Measurements from ENCODE around the gene TTN. TPM values are rescaled to one million over a fixed set of nuclear protein-coding genes. Genes with fewer than 3 reads are reported as not detected.
A peak's percentile ranks its signal among the peaks of the same experiment; 100 is the strongest.

TTN gene
- total and polyA plus RNA-seq, 4 donors: 0.53 to 47.4 (median 19.7) TPM

DNA sequence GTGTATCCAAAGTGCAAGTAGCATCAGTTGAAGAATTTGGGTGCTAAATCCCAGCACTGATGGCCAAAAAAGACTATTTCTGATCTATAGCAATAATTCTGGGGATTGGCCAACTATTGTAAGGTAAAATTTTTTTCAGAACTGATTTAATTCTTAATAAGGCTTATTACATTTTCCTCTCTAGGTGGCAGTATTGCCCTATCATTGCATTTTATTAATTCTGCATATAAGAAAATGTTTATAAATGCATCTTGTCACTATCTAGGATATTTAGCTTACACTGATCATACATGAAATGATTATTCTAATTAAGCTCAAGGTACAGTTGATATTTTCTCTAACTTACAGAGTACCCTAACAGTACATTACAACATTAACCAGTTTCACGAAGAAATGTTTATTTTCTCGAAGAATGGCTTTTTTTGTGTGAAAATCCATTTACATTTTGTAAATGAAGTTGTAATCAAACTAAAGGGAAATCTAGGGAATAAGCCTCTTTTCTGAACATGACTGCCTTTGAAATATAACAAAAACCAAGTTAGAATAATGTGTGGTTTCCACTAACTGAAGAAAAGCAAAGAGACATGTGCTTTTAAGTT is 11.0 kb downstream of the TTN start:
- H3K36me3 ChIP-seq (ENCODE audit: control insufficient read depth in 4 of 4, insufficient read depth in 4 of 4, low read length in 4 of 4): peaks cover 0 to 10% (median 0%) of the 10 kb centered on the region in 4 donors
- no peaks in the 10 kb centered on the region for H3K27me3 ChIP-seq (ENCODE audit: control insufficient read depth in 3 of 3, insufficient read depth in 3 of 3, low read length in 2 of 3)
- peak in 2 of 3 donors; percentile 59 to 74 for DNase-seq
- H3K4me1 ChIP-seq (ENCODE audit: control insufficient read depth in 5 of 5, insufficient read depth in 5 of 5, low read length in 5 of 5): no peaks in the 10 kb centered on the region
- TF ChIP-seq, protein P1, sequence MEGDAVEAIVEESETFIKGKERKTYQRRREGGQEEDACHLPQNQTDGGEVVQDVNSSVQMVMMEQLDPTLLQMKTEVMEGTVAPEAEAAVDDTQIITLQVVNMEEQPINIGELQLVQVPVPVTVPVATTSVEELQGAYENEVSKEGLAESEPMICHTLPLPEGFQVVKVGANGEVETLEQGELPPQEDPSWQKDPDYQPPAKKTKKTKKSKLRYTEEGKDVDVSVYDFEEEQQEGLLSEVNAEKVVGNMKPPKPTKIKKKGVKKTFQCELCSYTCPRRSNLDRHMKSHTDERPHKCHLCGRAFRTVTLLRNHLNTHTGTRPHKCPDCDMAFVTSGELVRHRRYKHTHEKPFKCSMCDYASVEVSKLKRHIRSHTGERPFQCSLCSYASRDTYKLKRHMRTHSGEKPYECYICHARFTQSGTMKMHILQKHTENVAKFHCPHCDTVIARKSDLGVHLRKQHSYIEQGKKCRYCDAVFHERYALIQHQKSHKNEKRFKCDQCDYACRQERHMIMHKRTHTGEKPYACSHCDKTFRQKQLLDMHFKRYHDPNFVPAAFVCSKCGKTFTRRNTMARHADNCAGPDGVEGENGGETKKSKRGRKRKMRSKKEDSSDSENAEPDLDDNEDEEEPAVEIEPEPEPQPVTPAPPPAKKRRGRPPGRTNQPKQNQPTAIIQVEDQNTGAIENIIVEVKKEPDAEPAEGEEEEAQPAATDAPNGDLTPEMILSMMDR (IDR thresholded peaks at IDR 0.05; ENCODE audit: control extremely low read depth, extremely low read depth): peak; percentile 13
- no peak for ATAC-seq (ENCODE audit: insufficient read depth, low FRiP score)
- no peak overlapping the region for H3K9ac ChIP-seq (ENCODE audit: insufficient read depth in 1 of 2, low read length in 2 of 2)
- H3K27ac ChIP-seq (ENCODE audit: low read depth in 1 of 2, low read length in 1 of 2): no peak overlapping the region
- 96 to 98% methylated on average over 2 of the region's 2 CpGs for WGBS, 2 donors
- peaks cover 0 to 2% (median 0%) of the 10 kb centered on the region in 4 donors for H3K9me3 ChIP-seq (ENCODE audit: control insufficient read depth in 4 of 4, insufficient read depth in 3 of 4, low read length in 3 of 4)
- no peak overlapping the region for H3K4me3 ChIP-seq

DNA sequence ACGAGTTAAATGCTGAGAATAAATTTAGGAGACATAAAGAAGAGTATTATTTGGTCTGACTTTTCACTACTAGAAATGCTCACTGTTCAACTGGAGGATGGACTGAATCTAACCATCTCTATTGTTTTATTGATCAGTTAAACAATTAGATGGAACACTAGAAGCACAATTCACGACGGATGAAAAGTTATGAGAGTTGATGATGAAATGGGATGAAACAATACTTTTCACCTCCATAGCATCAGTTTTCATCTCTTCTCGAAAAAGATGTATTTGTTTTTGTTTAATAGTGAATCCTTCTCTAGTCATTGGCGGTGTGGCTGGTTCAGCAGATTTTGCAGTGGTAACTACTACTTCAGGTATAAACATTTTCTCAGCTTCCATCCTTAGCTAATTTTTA is 19.3 kb downstream of the TTN start:
- TF ChIP-seq, protein P1 (IDR thresholded peaks at IDR 0.05; ENCODE audit: control extremely low read depth, extremely low read depth): no peak
- Histone ChIP-seq H3K9ac (ENCODE audit: insufficient read depth in 1 of 2, low read length in 2 of 2) (no peak overlapping the region), H3K9me3 (ENCODE audit: control insufficient read depth in 4 of 4, insufficient read depth in 3 of 4, low read length in 3 of 4) (peaks cover 0 to 3% (median 0%) of the 10 kb centered on the region in 4 donors), H3K4me3 (no peak overlapping the region), H3K27me3 (ENCODE audit: control insufficient read depth in 3 of 3, insufficient read depth in 3 of 3, low read length in 2 of 3) (no peaks in the 10 kb centered on the region), H3K27ac (ENCODE audit: low read depth in 1 of 2, low read length in 1 of 2) (no peak overlapping the region), H3K4me1 (ENCODE audit: control insufficient read depth in 5 of 5, insufficient read depth in 5 of 5, low read length in 5 of 5) (peaks cover 0 to 4% (median 0%) of the 10 kb centered on the region in 5 donors), H3K36me3 (ENCODE audit: control insufficient read depth in 4 of 4, insufficient read depth in 4 of 4, low read length in 4 of 4) (peaks cover 0 to 15% (median 0%) of the 10 kb centered on the region in 4 donors)
- DNase-seq: no peak
- 91 to 94% methylated on average over 5 of the region's 5 CpGs for WGBS, 2 donors
- ATAC-seq (ENCODE audit: insufficient read depth, low FRiP score): no peak

GRCh38 chr2:178787155-178787554 is 20.1 kb downstream of the TTN start:
- Histone ChIP-seq H3K9me3 (ENCODE audit: control insufficient read depth in 4 of 4, insufficient read depth in 3 of 4, low read length in 3 of 4) (peaks cover 0 to 3% (median 0%) of the 10 kb centered on the region in 4 donors), H3K4me3 (no peak overlapping the region), H3K9ac (ENCODE audit: insufficient read depth in 1 of 2, low read length in 2 of 2) (no peak overlapping the region), H3K27me3 (ENCODE audit: control insufficient read depth in 3 of 3, insufficient read depth in 3 of 3, low read length in 2 of 3) (no peaks in the 10 kb centered on the region), H3K4me1 (ENCODE audit: control insufficient read depth in 5 of 5, insufficient read depth in 5 of 5, low read length in 5 of 5) (peaks cover 0 to 4% (median 0%) of the 10 kb centered on the region in 5 donors), H3K36me3 (ENCODE audit: control insufficient read depth in 4 of 4, insufficient read depth in 4 of 4, low read length in 4 of 4) (peaks cover 0 to 15% (median 0%) of the 10 kb centered on the region in 4 donors), H3K27ac (ENCODE audit: low read depth in 1 of 2, low read length in 1 of 2) (no peak overlapping the region)
- no peak for ATAC-seq (ENCODE audit: insufficient read depth, low FRiP score)
- TF ChIP-seq, protein P1 (IDR thresholded peaks at IDR 0.05; ENCODE audit: control extremely low read depth, extremely low read depth): no peak
- DNase-seq: no peak
- WGBS, 2 donors: 81 to 88% methylated on average over 2 of the region's 2 CpGs
